GM12892 (cell line): ENCODE measurements around the gene HORMAD2.

ENCODE experiments used
- POLR2A ChIP-seq: IDR thresholded peaks from 2 replicates; pipeline ENCODE4 v1.6.1; 2011; ENCODE audit warnings: low read depth, low read length, control low read depth
- POLR2AphosphoS5 ChIP-seq: IDR thresholded peaks from 2 replicates; pipeline ENCODE4 v1.6.1; 2011; ENCODE audit warnings: low read depth, low read length, control low read depth
- TAF1 ChIP-seq: IDR thresholded peaks from 2 replicates; pipeline ENCODE4 v1.6.1; 2011; ENCODE audit warnings: low read depth, mild to moderate bottlenecking, control low read depth, low read length, borderline replicate concordance

- TF ChIP-seq POLR2A (no peak), POLR2AphosphoS5 (no peak), TAF1 (no peak)
Measured at GRCh38 chr22:30204015-30204741, 123.9 kb downstream of the HORMAD2 start.
